BLaER1 treated with 17β-estradiol and CSF1 and Interleukin-3, amounts not matched to agents 10 nM and 100 nM (cell line): ENCODE data around the gene KRT6A.

Experiments used
- H3K27ac ChIP-seq, 11 experiments: shearing (Covaris generic); formaldehyde crosslinking; 2 replicates each; pipeline ENCODE4 v1.8.1; 2022
- H3K27me3 ChIP-seq, 11 experiments: shearing (Covaris generic); formaldehyde crosslinking; 2 replicates each; pipeline ENCODE4 v1.8.1; 2022
- H3K36me3 ChIP-seq, 11 experiments: shearing (Covaris generic); formaldehyde crosslinking; 2 replicates each; pipeline ENCODE4 v1.8.1; 2022
- H3K4me1 ChIP-seq, 10 experiments: shearing (Covaris generic); formaldehyde crosslinking; 2 replicates each; pipeline ENCODE4 v1.8.1; 2022
- H3K4me2 ChIP-seq, 11 experiments: shearing (Covaris generic); formaldehyde crosslinking; 2 replicates each; pipeline ENCODE4 v1.8.1; 2022
- H3K4me3 ChIP-seq, 10 experiments: shearing (Covaris generic); formaldehyde crosslinking; 2 replicates each; pipeline ENCODE4 v1.8.1; 2022
- H3K9ac ChIP-seq, 11 experiments: shearing (Covaris generic); formaldehyde crosslinking; 2 replicates each; pipeline ENCODE4 v1.8.1; 2022
- H3K9me3 ChIP-seq, 11 experiments: shearing (Covaris generic); formaldehyde crosslinking; replicated peaks in 1 of 11; 2 replicates each; pipeline ENCODE4 v1.8.1; 2022
- H4K20me1 ChIP-seq, 11 experiments: shearing (Covaris generic); formaldehyde crosslinking; 2 replicates each; pipeline ENCODE4 v1.8.1; 2022
- Cebpa-rat ChIP-seq, 11 experiments: shearing (Covaris generic); IDR thresholded peaks; 2 replicates each; pipeline ENCODE4 v1.8.1; 2022

Gene KRT6A

DNA sequence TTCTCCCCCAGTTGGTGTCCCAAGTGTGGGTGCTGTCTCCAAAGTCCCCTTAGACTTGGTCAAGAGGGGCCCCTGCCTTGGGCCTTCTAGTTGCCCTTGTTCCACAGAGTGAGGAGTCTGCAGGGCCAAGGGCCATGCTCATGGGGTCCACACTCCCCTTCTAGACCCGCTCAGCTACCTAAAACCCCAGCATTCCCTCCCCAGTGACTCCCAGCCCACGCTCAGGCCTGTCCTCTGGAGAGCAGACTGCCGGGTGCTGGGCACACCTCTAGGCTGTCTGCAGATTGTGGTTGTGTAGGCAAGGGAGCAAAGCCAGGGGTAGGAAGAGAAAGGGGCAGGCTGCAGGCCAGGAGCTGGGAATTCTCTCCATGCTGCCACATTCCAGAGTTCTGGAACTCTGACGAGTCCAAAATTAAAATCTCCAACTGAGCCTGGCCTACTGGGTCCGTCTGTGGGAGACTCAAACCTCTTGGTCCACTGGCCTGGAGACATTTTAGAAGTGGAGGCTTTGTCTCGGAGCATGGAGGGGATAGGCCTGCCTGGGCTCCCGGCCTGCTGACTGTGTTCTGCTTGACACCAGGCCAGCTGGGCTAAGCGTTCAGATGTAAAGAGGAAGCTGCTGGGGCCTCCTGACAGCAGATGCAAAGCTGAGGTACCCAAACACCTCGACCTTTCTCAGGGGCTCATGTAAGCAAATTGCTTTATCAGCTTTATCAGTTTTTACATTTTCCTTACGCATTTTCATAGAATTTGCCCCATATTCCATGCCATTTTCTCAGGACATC, 40.8 kb upstream of the KRT6A start:
- Histone ChIP-seq H3K9ac (no peak overlapping the region), H4K20me1 (no peaks in the 10 kb centered on the region), H3K27me3 (no peaks in the 10 kb centered on the region), H3K27ac (no peak overlapping the region), H3K4me3 (no peak overlapping the region), H3K9me3 (no peaks in the 10 kb centered on the region), H3K4me2 (no peak overlapping the region), H3K4me1 (peaks cover 5 to 21% (median 10%) of the 10 kb centered on the region in 10 experiments; a peak in 16 of 20 replicates), H3K36me3 (no peaks in the 10 kb centered on the region)
- no peak for TF ChIP-seq Cebpa-rat (IDR thresholded peaks at IDR 0.05)

GRCh38 chr12:52532636-52533035, 39.6 kb upstream of the KRT6A start:
- H3K27me3 ChIP-seq, result no peaks in the 10 kb centered on the region
- no peak overlapping the region for H3K9ac ChIP-seq
- no peaks in the 10 kb centered on the region for H3K9me3 ChIP-seq
- TF ChIP-seq Cebpa-rat (IDR thresholded peaks at IDR 0.05), result no peak
- H4K20me1 ChIP-seq, result no peaks in the 10 kb centered on the region
- peaks cover 8 to 21% (median 13%) of the 10 kb centered on the region in 10 experiments; a peak in 17 of 20 replicates for H3K4me1 ChIP-seq
- no peak overlapping the region for H3K27ac ChIP-seq
- H3K36me3 ChIP-seq, result no peaks in the 10 kb centered on the region
- peak overlapping the region in 2 of 11 experiments; percentile 18 to 68; a peak in 1 of 22 replicates for H3K4me2 ChIP-seq
- no peak overlapping the region for H3K4me3 ChIP-seq

GRCh38 chr12:52531566-52532300, 38.7 kb upstream of the KRT6A start:
- no peaks in the 10 kb centered on the region for H3K36me3 ChIP-seq
- peak overlapping the region in 8 of 11 experiments; percentile 26 to 68 (median 34); a peak in 13 of 22 replicates for H3K4me2 ChIP-seq
- no peaks in the 10 kb centered on the region for H3K9me3 ChIP-seq
- H4K20me1 ChIP-seq, result no peaks in the 10 kb centered on the region
- H3K4me1 ChIP-seq, result peaks cover 14 to 21% (median 18%) of the 10 kb centered on the region in 10 experiments; a peak in 17 of 20 replicates
- H3K4me3 ChIP-seq, result no peak overlapping the region
- no peak for TF ChIP-seq Cebpa-rat (IDR thresholded peaks at IDR 0.05)
- no peak overlapping the region for H3K27ac ChIP-seq
- no peaks in the 10 kb centered on the region for H3K27me3 ChIP-seq
- H3K9ac ChIP-seq, result no peak overlapping the region

DNA sequence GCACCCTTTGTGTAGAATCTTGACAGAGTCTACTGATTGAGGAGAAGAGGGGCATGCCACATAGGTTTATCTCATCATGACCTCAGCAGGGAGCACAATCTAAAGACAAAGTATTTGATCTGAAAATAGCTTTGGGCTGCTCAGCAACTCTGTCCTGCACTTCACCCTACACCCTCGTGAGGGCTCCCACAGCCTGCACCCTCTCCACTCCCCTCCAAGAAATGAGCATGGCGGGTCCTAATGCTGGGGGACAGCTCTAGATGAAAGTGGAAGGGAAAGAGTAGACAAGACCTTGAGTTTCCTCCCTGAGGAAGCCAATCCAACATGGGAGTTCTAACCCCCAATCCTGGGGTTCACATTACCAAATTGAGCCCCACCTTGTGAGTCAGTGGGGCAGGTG, 37.8 kb upstream of the KRT6A start:
- Histone ChIP-seq H3K9me3 (no peaks in the 10 kb centered on the region), H4K20me1 (no peaks in the 10 kb centered on the region), H3K4me3 (no peak overlapping the region), H3K36me3 (no peaks in the 10 kb centered on the region), H3K27ac (no peak overlapping the region), H3K4me2 (peak overlapping the region in 8 of 11 experiments; percentile 26 to 68 (median 33); a peak in 12 of 22 replicates), H3K9ac (no peak overlapping the region), H3K4me1 (peaks cover 14 to 26% (median 18%) of the 10 kb centered on the region in 10 experiments; a peak in 17 of 20 replicates), H3K27me3 (no peaks in the 10 kb centered on the region)
- TF ChIP-seq Cebpa-rat (IDR thresholded peaks at IDR 0.05), result no peak

DNA sequence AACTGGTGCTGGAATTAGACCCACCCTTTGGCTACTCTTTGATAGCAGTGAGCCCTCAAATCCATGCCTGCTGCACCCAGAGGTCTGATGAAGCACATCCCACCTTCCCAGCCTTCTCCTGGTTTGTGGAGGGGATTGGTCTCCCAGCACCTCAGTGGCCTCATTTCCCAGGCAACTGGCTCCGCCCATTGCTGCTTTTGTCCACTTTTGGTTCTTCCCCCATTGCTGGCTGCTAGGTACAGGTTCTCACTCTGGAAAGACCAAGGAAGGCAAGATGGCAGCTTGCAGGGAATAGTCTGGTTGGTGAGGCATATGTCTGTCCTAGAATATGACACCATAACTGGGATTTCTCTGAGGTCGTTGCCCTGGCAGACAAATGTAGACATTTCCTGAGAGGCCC, 37.3 kb upstream of the KRT6A start:
- H3K9ac ChIP-seq, result no peak overlapping the region
- peaks cover 14 to 26% (median 18%) of the 10 kb centered on the region in 10 experiments; a peak in 17 of 20 replicates for H3K4me1 ChIP-seq
- H3K36me3 ChIP-seq, result no peaks in the 10 kb centered on the region
- TF ChIP-seq Cebpa-rat (IDR thresholded peaks at IDR 0.05), result no peak
- H3K4me2 ChIP-seq, result no peak overlapping the region
- no peaks in the 10 kb centered on the region for H4K20me1 ChIP-seq
- no peaks in the 10 kb centered on the region for H3K9me3 ChIP-seq
- H3K27me3 ChIP-seq, result no peaks in the 10 kb centered on the region
- no peak overlapping the region for H3K4me3 ChIP-seq
- no peak overlapping the region for H3K27ac ChIP-seq

- Histone ChIP-seq H4K20me1 (no peaks in the 10 kb centered on the region), H3K9me3 (no peaks in the 10 kb centered on the region), H3K36me3 (no peaks in the 10 kb centered on the region), H3K4me3 (no peak overlapping the region), H3K9ac (no peak overlapping the region), H3K4me1 (peaks cover 14 to 26% (median 18%) of the 10 kb centered on the region in 10 experiments; a peak in 17 of 20 replicates), H3K27ac (no peak overlapping the region), H3K4me2 (no peak overlapping the region), H3K27me3 (no peaks in the 10 kb centered on the region)
- no peak for TF ChIP-seq Cebpa-rat (IDR thresholded peaks at IDR 0.05)
Measured at GRCh38 chr12:52529846-52530245, 36.8 kb upstream of the KRT6A start.

DNA sequence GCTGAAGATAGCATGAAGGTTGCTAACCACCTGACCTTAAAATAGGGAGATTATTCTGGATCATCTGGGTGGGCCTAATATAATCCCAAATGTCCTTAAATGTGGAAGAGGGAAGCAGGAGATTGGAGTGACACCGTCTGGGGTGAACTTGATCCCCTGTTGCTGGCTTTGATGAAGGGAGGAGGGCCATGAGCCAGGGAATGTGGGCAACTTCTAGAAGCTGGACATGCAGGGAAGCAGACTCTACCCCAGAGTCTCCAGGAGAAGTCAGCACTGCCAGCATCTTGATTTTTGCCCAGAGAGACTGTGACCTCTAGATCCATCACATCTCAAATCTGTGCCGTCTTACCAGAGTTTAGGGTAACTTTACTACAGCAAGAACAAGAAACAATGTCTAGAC, 36.4 kb upstream of the KRT6A start:
- no peaks in the 10 kb centered on the region for H3K36me3 ChIP-seq
- H3K27me3 ChIP-seq, result no peaks in the 10 kb centered on the region
- no peak overlapping the region for H3K27ac ChIP-seq
- H3K4me2 ChIP-seq, result no peak overlapping the region
- H3K9me3 ChIP-seq, result no peaks in the 10 kb centered on the region
- peaks cover 14 to 26% (median 18%) of the 10 kb centered on the region in 10 experiments; a peak in 17 of 20 replicates for H3K4me1 ChIP-seq
- H3K4me3 ChIP-seq, result no peak overlapping the region
- no peaks in the 10 kb centered on the region for H4K20me1 ChIP-seq
- no peak overlapping the region for H3K9ac ChIP-seq
- no peak for TF ChIP-seq Cebpa-rat (IDR thresholded peaks at IDR 0.05)

- no peak overlapping the region for H3K4me2 ChIP-seq
- no peaks in the 10 kb centered on the region for H3K27me3 ChIP-seq
- H3K9ac ChIP-seq, result no peak overlapping the region
- no peak overlapping the region for H3K27ac ChIP-seq
- H4K20me1 ChIP-seq, result no peaks in the 10 kb centered on the region
- TF ChIP-seq Cebpa-rat (IDR thresholded peaks at IDR 0.05), result no peak
- H3K9me3 ChIP-seq, result no peaks in the 10 kb centered on the region
- peaks cover 14 to 26% (median 18%) of the 10 kb centered on the region in 10 experiments; a peak in 17 of 20 replicates for H3K4me1 ChIP-seq
- no peak overlapping the region for H3K4me3 ChIP-seq
- H3K36me3 ChIP-seq, result no peaks in the 10 kb centered on the region
Measured at GRCh38 chr12:52528641-52529143, 35.6 kb upstream of the KRT6A start.

- Histone ChIP-seq H3K4me2 (peak overlapping the region in 5 of 11 experiments; percentile 8 to 52 (median 34); a peak in 9 of 22 replicates), H3K36me3 (no peaks in the 10 kb centered on the region), H3K27ac (no peak overlapping the region), H3K9me3 (no peaks in the 10 kb centered on the region), H3K4me3 (no peak overlapping the region), H4K20me1 (no peaks in the 10 kb centered on the region), H3K4me1 (peaks cover 14 to 26% (median 16%) of the 10 kb centered on the region in 10 experiments; a peak in 17 of 20 replicates), H3K27me3 (no peaks in the 10 kb centered on the region), H3K9ac (no peak overlapping the region)
- no peak for TF ChIP-seq Cebpa-rat (IDR thresholded peaks at IDR 0.05)
Measured at GRCh38 chr12:52527121-52527800, 34.2 kb upstream of the KRT6A start.
